ENCODE measurements around the gene NSG2.

DNA sequence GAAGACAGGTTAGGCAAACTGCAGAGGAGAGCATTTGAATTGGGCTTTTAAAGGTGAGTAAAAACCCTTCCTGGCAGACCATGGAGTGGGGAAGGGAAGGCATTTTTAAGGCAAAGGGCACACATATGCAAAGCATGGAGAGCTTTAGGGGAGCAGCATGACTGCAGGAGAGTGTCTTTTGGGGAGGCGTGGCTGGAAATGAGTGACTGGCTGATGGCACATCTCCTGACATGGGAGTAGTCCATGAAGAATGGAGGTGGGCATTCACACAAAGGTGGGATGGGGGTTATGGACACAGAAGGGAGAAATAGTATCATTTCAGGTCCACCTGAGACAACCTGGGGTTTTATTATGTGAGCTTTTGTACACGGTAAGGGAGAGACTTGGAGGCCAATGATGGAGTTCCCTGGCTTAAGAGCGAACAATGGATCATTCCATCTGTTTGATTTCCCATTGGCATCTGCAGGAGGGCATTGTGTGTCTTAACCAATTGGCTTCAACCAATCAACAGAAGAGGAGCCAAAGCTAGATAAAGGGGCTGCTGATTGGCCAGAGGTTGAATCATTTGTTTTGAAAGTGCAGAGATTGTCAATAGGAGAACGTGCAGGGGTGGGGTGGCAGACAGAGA lies 2.1 kb downstream of the NSG2 start:
- TF ChIP-seq CTCF (IDR thresholded peaks at IDR 0.05) (no peak), POLR2AphosphoS5 (IDR thresholded peaks at IDR 0.05; ENCODE audit: insufficient read depth in 1 of 2, low read depth in 1 of 2) (no peak)
